Kidney capillary endothelial cell (primary cell): Measurements from ENCODE around the gene SGCA.

Source experiments
- DNase-seq: peaks from one replicate; pipeline ENCODE4 v3.0.0-alpha.2; 2018; ENCODE audit warnings: low spot score

Gene SGCA

GRCh38 chr17:50165867-50166517 lies at the start of gene SGCA:
Gene SGCA (plus strand): TSS chr17:50166005. CDS start chr17:50166041, 36 bp downstream.
- DNase-seq: no peak

GRCh38 chr17:50117202-50118051 lies 48.4 kb upstream of the SGCA start:
- no peak for DNase-seq

DNA sequence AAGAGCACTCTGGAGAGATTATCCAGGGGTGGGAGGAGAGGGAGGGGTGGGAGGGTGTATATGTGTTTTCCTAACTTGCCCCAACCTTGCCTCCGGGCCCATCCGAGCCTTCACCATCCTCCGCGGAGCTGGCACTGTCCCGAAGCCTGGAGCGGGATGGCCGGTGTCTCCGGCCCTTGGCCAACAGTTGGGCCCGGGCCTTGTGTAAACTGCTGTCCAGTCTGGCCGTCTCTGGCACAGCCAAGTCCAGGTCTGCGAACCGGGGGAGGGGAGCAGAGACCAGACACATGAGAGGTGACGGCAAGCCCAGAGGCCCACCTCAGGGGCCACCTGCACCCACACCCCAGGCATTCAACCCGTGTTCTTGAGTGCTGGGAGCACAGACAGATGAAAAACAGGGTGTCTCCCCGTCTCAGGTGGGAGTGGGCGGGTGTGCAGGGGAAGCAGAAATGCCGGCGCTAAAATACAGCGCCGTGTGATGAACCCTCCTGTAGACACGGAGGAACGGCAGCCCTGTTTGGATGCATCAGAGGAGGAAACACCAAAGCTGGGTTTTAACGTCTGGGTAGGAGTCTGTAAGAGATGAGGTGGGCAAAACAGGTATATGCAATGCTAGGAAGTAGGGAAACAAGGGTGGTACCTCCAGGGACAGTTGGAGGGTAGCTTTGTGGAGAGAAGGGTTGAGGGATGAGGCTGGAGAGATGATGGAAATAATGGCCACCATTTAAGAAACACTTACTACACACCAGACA lies 47.6 kb upstream of the SGCA start:
- no peak for DNase-seq

DNA sequence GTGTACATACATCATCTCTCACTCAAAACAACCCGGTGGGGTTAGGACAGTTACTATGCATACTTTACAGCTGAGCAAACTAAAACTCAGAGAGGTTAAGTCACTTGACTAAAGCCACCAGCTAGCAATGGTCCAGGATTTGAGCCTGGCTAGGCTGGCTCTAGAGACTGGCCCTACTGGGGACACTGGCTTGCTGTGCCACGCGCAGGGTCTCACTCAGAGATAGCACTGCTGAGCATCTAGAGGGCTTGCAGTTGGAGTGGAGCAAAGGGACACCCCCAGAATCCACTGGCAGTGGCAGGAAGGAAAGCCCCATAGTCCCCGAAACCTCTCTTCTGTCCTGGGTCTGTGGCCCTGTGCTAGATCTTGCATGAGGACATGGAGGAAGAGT lies 47.0 kb upstream of the SGCA start:
- no peak for DNase-seq

DNA sequence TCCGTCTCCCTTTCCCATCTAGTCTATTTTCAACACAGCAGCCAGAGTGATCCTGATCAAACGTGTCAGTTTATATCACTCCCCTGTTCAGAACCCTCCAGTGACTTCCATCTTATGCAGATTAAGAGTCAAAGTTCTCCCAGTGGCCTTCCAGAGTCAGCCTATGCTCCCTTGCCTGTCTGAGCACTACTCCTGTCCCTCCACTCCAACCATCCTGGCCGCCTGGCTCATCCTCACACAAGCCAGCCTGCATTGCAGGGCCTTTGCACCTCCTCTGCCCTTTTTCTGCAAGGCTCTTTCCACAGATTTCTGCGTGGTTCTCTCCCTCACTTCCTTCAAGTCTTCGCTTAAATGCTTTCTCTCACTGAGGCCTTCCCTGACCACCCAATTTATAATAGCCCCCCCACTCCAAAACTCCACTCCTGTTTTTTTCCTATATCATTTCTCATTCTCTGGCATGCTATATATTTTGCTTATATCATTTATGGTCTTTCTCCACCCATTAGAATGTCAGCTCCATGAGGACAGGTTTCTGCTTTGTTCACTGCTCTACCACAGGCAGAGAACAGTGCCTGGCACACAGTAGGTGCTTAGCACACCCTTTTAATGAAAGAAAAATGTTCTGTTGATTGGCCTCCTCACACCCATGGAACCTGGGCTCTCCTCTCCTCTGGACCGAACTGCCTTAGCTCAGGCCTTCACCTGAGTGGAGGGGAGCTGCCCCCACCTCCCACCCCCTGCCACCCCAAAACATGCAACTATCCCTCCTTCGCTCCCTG lies 45.1 kb upstream of the SGCA start:
- DNase-seq: no peak

- no peak for DNase-seq
Observed at GRCh38 chr17:50122945-50123344, 42.9 kb upstream of the SGCA start.

DNA sequence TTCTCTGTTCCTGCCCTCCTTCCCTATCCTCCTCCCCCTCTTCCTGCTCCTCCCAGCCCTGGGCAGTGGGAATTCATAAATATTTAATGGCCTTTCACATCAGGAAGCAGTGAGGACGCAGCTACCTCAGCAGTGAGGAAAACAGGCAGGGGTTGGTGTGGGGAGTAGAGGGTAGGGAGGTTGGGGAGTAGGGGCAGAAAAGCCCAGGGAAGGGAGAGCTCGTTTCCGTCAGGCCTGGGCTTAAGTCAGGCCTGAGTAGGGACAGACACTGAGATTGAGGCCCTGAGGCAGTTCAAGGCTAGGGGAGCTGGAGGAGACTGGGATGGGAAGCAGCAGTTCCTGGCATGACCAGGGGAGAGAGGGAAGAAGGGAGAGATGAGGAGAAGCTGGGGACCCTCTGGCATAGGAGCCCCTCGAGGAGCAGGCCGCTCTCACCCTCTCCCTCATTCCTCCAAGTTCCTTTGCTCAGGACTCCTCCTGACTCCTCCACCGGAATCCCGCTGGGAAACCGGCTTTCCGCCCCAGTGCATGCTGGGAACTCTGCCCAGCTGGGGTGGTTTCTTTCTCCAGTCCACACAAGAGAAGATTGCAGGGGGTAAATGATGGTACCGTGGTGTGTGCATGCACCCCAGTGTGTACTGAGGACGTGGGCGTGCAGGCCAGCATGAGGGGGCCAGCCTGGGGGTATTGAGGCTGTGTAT lies 42.0 kb upstream of the SGCA start:
- no peak for DNase-seq

DNA sequence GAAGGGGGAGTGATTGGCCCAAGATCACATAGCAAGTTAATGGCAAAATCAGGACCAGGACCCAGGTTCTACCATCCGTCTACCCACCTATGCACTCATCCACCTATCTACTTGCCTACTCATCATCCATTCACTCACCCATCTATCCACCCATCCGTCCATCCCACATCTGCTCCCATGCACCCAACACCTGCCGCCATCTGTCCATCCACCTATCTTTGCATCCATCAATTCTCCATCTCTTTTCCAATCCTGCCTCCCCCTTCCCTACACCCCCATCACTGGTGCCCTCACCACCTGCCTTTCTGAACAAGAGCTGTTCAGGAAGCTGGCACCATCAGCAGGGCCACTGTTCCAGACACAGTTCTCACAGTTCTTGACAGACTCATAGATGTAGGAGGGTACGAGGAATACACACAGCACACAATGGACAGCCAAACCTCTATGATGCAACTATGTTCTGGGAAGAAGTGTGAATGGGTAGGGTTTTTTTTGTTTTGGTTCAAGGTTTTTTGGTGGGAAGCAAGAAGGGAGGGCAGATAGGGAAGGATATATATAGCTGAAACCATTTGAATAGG lies 40.3 kb upstream of the SGCA start:
- DNase-seq: no peak

GRCh38 chr17:50127697-50128361 lies 38.0 kb upstream of the SGCA start:
- no peak for DNase-seq

- no peak for DNase-seq
Observed at GRCh38 chr17:50128441-50129352, 37.1 kb upstream of the SGCA start.

DNA sequence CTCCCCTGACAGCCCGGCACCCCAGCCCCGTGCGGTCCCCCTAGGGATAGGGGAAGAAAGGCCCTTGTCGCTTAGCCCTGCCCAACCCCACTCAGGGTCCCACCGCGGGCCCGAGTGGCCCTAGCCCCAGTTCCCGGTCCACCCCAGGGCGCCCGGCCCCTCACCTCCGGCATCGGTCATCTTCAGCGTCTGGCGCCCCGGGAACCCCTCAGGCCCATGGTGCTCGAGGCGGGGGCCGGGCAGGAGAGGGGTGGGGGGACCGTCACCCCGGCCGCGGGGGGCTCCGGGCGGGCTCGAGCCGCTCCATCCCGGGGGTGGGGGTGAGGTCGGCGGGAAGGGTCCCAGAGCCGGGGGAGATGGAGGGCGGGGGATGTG lies 36.5 kb upstream of the SGCA start:
- no peak for DNase-seq

GRCh38 chr17:50129728-50130558 lies 35.9 kb upstream of the SGCA start, which contains the start of gene SAMD14:
Gene SAMD14 (minus strand): TSS chr17:50130160. CDS start chr17:50124959, 5,201 bp downstream.
- DNase-seq: no peak

GRCh38 chr17:50130559-50131305 lies 35.1 kb upstream of the SGCA start:
- DNase-seq: no peak

- no peak for DNase-seq
Observed at GRCh38 chr17:50132104-50132794, 33.6 kb upstream of the SGCA start.

- DNase-seq: no peak
Observed at GRCh38 chr17:50133028-50133768, 32.6 kb upstream of the SGCA start.

DNA sequence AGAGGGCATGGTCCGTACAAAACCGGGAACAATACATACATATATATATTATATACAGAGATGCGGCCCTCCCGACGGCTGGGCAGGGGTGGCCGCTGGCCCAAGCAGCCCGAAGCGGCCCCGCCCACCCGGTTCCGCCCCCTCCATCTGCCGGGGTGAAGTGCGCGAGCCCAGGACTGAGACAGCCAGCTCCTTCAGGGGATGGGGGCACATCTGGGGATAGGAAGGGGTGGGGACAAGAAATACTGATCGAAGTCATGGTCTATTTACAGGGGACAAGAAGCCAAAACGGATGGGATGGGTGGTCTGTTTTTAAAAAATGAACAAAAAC lies 32.1 kb upstream of the SGCA start:
- no peak for DNase-seq
